Glomerular endothelial cell (primary cell): ENCODE measurements around the gene CADPS. TPM values are rescaled to one million over a fixed set of nuclear protein-coding genes. Genes with fewer than 3 reads are reported as not detected.

Source experiments
- DNase-seq: peaks from one replicate; pipeline ENCODE4 v3.0.0-alpha.2; 2011; ENCODE audit warnings: low read depth, low spot score; ENCODE audit errors: extremely low read depth
- total RNA-seq: library from RNA; depleted of rRNA; stranded (reverse); fragments of >200 nt; gene quantifications from 2 replicates; pipeline ENCODE4 v1.2.3, GENCODE V29; 2015

Gene CADPS
- total RNA-seq, 1 donor from 2014 or later = not detected

DNA sequence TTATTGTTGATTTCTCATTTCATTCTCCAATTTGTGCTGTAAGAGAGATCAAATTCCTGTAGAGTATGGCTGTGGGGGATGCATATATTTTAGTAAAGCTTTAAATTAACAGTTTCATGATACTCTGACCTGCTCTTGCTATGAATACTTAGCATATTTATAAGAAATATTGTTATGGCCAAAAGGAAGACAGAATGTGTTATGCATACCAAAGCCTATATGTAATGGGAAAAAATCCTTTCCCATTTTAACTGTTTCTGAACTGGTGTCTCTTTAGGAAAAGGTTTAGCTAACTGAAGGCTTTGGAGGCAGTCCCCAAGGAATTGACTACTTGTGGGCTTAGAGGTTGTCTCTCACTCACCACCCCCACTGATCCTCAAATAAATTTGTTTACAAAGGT lies 59.2 kb downstream of the CADPS start:
- DNase-seq = no peak

DNA sequence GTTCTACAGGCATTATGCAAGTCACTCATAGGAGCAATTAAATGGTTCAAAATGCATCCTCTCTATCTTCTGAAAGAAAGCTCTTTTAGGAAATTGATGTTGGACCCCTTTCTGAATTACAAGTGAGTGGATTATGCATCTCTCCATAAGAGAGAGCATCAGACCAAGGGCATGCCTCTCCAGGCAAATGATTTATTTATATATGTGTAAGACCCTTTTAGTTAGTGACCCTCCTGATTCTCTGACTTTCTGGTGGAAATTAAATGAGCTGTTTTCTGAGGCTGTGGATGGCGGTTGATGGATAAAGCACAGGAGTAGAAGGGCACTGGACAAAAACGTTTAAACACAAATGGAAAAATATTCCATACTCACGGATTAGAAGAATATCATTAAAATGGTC lies 62.6 kb downstream of the CADPS start:
- DNase-seq = no peak

DNA sequence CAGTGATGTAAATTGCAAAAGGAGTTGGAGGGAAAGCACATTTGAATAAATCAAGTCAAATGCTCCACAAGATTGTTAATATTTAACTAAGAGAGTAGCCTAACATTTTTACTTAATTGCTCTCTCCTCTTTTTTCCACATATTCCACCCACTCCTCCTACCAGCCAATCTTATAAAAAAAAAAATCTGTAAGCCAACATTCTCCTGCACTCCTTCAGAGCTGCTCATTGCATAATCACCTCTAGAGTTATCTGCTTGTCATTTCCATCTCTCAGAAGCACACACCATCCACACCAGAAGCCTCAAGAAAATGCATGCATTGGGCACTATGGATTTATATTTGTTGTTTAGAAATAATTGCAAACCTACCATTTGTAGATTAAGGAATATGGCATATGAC lies 64.1 kb downstream of the CADPS start:
- DNase-seq = no peak

DNA sequence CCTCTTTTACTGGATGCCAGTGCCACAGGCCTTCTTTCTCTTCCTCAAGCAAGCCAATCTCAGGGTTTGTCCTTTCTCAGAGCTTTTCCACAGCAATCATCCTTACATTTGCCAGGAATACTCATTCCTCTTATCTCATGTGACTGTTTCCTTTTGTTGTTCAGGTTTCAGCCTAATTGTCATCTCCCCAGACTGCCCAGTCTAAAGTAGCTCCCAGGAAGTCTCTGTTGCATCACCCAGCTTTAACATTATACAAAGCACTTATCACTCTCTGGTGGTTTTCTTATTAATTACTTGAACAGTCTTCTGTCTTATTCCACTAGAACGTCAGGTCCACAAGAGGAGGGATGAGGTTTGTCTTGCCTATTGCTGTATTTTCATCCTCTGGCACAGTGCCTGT lies 65.8 kb downstream of the CADPS start:
- DNase-seq = no peak

DNA sequence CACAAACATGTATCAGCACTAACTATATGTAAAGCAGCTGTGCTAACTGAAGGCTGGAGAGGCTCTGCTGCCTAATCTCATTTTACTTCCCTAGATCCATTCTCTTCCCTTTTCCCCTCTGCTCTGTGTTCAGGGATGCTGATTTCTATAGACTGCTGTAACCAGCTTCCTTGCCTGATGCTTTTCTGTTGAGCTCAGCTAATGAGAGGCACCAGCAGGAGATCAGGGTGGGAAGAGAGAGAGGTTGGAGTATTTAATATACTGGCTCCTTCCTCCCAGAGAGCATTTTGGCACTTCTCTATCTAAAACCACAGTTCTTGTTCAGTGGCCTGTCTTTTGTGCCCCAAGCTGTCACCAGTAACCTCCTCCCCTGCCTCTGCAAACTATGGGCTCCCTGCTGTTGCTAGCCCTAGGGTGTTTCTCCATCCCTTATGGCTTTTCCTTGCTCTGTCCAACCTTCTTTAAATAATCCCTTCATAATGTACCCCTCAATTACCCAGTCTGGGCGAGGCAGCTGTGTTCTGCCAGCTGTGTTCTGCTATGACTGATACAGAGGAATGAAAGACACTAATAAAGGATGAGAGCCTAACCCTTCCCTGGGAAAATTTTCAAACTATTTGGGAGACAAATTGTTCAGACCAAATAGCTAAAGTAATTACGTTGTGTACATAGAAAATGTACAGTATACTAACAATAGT lies 69.5 kb downstream of the CADPS start:
- DNase-seq = no peak

DNA sequence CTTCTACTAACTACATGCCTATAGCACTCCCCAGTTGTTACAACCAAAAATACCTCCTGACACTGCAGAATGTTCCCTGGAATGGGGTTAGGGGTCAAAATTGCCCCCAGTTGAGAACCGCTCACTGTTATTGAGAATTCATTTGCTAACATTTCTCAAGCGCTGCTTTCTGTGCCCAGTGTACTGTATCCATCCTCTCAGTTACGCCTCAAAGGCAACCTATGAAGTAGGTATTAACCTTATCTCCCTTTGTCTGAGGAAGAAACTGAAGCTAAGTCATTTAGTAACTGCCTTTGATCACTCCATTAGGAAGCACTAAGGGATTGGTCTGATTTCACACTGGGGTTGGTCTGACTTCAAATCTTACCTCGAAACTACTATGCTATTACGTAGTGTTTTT lies 70.1 kb downstream of the CADPS start:
- no peak for DNase-seq

DNA sequence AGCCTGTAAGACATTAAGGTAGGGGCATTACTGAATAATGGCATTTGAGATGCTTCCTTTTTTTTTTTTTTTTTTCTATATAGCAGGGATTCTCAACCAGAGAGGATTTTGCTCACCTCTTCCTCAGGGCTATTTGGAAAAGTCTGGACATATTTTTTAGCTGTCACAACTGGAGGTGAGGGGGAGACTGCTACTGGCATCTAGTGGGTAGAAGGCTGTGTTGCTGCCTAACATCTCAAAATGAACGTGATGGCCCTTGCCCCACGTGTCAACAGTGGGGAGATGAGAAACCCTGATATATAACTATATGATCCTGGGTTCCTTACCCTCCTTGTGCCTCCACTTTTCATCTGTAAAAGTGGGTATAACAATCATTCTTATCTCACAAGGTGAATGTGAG lies 71.9 kb downstream of the CADPS start:
- DNase-seq = no peak

DNA sequence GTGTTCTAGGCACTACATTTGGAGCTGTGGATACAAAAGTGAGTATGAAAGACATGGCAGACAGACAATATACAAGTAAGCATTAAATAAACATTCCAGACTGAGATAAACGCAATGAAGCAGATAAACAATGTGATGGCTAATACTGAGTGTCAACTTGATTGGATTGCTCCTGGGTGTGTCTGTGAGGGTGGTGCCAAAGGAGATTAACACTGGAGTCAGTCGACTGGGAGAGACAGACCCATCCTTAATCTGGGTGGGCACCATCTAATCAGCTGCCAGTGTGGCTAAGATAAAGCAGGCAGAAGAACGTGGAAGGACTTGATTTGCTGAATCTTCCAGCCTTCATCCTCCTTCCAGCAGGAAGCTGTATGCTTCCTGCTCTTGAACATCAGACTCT lies 77.2 kb downstream of the CADPS start:
- DNase-seq = no peak

DNA sequence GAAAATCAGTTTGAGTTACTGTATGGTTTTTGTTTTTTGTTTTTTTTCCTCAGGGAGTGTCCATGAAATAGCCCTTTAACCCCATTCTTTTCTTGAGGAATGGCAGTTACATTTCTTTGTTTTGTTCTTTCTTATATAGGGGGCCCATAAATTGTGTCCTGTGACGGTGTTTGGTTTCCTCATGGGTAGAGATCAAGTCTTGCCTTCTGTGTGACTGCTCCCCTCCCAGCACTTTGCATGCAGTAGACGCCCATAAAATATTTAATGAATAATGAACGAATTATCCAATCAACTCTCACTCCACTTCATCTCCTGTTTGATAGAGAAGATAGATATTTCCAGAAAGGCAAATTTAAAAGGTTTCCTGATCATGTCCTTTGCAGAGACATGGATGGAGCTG lies 78.1 kb downstream of the CADPS start:
- no peak for DNase-seq

DNA sequence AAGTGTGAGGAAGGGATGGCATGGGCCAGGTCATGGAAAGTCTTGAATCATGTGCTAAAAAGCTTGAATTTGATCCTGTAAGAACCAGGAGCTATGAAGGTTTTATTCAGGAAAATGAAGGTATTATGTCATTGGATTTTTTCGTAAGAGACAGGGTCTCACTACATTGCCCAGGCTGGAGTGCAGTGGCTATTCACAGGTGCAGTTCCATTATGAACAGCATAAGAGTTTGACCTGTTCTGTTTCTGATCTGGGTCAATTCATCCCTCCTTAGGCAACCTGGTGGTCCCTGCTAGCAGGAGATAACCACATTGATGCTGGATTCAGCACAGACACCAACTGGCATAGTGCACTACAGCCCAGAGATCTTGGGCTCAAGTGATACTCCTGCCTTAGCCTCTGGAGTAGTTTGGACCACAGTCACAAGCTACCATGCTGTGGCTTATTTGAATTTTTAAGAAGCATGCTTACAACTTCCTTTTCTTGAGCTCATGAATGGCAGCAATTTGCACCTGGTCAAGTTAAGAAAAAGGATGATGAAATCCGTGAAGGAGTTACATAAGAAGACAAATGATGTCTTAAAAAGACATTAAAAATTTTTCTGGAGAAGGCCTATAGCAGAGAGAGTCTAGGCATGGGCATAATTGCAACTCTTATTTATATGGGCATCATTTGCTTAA lies 79.1 kb downstream of the CADPS start:
- DNase-seq = no peak

DNA sequence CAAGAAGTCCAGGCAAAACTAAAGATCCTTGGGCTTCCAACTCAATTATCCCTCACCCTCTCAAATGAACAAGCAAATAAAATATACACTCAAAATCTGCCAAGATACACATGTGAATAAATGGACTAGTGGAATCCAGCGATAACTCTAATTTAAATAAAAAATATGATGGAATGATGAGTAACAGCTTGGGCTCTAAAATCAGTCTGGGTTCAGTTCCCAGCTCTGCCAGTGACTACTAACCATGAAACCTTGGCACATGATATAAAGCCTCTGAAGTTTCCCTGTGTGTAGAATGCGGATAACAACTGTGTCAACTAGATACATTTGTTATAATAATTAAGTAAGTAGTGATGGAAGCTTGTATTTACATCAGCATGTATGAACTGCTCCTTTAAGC lies 81.3 kb downstream of the CADPS start:
- no peak for DNase-seq

DNA sequence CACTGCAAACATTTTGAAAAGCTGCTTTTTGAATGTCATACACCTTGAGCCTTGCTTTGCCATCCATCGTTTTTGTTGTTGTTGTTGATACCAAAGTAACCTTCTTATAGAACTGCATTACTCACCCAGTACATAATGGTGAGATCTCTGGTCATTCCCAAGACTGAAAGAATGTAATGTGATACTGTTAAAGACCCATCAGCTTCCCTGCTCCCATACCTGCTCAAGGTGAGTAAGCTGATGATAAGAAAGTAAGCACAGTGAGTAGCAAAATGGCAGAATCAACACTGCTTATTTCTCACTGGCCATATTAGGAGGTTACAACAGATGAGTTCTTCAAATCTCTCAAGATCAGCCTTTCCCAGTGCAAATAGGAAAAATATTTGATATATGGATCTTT lies 89.8 kb downstream of the CADPS start:
- DNase-seq = no peak

DNA sequence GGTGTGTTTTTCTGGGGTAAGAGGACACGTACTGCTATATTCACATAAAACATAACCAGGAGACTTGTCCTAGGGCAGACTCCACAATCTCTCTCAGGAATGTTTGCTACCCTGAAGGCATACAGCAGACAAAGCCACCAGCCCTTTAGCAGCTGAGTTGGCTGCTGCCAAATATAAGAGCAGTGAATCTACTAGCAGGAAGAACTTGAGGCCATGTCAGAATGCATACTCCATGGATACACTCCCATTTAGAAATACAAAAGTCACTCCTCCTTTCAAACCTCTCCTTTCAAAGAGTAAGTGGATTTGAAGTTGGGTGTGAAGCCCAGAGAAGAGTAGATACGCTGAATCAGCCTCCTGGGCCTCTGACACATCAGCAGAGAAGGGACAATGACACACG lies 94.1 kb downstream of the CADPS start:
- DNase-seq = no peak

DNA sequence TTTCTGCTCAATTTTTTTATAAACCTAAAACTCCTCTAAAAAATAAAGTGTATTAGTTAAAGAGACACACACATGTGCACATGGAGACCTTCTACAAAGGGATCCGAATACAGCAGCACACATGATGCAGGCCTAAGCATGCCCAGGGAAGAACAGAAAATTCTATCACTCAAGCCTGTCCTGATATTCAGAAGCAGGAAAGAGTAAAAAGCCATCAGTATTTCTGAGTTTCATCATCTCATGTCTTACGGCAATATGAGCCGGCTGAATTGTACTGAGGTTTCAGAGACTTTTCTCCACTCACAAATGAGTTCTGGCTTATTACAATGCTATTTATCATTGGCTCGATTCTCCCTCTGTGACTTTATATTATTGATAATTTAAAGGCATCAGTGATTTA lies 97.5 kb downstream of the CADPS start:
- DNase-seq = no peak

DNA sequence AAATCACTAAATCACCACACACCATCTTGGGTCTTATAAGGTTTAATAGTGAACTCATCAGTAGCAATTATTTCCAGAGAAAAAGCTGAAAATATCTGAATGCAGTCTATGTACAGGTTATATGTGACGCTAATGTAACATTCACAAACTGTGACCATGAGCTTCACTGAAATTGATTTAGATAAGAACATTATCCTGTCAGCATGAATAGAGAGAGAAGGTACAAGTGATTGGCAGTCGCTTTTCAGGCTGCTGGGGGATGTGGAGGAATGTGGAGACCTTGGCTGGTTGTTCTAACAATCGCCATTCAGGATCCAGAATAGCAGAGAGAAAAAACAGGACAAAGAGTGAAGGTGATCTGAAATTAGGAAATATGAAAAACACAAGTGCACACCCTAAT lies 98.1 kb downstream of the CADPS start:
- no peak for DNase-seq

DNA sequence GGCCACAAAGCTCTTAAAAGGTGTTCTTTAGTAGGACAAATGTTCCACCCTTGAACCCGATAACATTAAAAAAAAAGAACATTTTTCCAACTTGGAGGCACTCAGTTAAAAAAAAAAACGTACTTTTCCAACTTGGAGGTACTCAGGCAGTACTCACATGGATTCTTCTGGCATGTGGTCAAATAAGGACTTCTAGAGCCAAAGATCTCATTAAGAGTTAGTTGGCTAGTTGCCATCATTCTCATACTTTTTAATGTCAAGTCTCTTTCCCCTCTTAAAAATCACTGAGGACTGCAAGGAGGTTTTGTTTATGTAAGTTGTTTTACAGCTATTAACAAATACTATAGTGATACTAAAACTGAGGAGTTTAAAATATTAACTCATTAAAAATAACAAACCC lies 101.0 kb downstream of the CADPS start:
- no peak for DNase-seq

DNA sequence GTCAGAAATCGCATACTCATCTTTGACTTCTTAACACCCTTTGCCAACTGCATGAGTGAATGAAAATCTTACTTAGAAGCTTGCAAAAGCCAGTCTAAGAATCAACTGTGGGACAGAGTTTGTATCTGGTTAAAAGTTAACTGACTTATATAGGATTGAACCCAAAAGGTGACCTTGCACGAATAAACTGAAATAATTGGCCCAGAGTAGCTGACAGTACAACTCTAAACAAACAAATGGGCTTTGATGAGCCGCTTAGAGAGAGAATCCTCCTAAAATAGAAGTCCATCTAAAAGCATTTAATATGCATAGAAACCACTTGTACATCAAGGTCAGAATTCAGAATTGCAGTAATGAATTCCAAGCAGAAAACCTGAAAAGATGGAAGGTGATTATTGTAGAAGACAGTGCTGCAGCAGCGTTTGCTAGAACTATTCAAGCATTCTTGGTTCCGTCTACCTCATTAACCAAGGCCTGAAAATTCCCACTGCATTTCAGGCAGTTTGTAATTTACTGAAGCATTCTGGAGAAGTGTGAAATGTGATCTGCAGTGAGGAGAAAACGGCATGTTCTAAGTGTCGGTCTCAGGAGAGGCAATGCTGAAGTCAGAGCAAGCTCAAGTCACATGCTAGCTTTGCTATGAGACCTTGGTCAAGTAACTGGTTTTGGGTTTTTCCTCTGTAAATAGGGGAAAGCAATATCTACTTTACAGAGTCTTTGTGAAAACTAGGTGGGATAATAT lies 103.7 kb downstream of the CADPS start:
- DNase-seq = no peak

DNA sequence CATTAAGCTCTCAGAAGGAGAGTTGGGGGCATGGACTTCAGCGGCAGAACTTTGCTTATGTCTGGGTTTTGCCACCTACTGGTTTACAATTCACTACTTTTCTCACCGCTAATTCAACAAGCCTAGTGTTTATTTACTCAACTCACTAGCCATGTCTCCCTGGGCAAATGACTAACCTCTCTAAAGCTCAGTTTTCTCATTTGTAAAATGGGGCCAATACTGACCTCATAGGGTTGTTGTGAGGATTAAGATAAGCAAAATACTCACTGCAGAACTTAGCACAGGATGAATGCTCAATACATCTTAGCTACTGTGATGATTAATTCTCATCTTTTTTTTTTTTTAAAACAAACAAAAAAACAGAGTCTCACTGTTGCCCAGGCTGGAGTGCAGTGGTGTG lies 106.3 kb downstream of the CADPS start:
- DNase-seq = no peak

DNA sequence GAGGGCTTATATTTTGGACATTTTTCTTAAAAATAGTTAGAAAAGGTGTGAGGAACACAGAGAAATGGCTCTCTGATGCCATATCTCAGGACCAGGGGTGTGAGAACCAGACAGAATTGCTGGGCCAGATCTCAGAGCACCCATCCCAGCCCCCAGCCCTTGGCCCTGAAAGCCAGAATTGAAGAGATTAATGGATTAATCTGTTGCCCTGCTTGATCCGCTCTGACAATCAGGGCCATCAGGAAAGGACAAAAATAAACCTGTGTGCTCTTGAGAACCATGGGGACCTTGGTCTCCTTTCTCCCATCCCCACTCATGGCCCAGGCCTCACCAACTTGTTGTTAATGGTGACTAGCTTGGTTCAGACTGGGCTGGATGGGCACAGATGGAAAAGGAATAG lies 113.5 kb downstream of the CADPS start:
- no peak for DNase-seq

DNA sequence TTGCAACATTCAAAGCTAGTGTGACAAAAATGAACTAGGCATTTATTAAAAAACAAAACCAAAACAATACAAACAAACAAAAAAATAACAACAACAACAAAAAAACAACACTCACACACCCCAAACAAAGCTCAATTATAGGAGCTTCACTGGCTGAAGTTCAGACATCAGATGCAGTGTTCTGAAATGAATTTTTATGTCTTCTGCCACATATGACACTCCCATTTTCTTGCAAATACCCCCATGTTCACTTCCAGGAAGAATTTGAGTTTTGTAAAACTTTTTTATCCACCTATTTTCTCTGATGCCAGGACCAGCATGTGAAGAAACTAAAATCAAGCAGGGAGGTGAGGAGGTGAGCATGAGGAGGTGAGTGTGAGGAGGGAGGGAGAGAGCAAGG lies 113.9 kb downstream of the CADPS start:
- no peak for DNase-seq

DNA sequence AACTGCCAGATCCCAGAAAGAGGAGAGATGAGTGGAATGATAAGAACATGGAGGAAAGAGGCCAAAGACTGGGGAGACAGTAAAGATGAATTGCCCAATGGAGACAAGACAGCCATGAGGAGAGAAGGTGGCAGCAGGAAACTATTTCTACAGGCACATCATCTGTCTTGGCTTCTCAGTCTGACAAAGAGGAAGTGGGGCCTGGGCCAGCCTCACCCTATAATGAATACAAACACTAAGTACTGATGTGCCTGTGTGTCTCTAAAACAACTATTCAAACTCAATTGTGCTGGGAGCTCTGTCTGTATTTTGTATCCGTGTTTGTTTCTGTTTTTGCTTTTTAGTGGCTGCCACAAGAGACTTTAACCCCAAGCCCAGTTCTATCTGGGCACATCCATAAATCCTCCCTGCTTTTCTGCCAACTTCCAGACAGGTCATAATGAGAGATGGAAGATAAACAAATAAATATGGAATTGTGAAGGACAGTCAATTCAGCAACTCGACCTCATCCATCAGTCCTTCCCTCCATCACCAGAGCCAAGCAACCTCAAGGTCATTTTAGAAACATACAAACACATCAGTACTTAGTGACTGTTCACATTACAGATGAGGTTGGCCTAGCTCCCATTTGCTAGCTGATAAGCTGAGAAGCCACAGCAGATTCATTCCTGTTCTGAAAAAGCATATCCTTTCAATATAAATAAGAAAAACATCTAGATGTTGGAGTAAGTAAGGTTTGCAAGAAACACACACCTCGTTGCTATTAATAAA lies 116.7 kb downstream of the CADPS start:
- DNase-seq = no peak
